DOHH2 (cell line): Measurements from ENCODE around the gene RASGRF1.

Experiments used
- EZH2phosphoT487 ChIP-seq: fragments of 200-600 bp; sonication (generic); IDR thresholded peaks from 2 replicates; pipeline ENCODE4 v1.6.1; 2017; ENCODE audit warnings: borderline replicate concordance, mild to moderate bottlenecking, antibody characterized with exemption, low read length, moderate library complexity, mixed read lengths
- TF ChIP-seq, protein P1 (sequence below): fragments of 200-600 bp; sonication (generic); IDR thresholded peaks from one replicate; pipeline ENCODE4 v1.5.1; 2014; ENCODE audit warnings: antibody characterized with exemption, mild to moderate bottlenecking, low read depth, low read length; ENCODE audit not compliant: poor library complexity, severe bottlenecking

DNA sequence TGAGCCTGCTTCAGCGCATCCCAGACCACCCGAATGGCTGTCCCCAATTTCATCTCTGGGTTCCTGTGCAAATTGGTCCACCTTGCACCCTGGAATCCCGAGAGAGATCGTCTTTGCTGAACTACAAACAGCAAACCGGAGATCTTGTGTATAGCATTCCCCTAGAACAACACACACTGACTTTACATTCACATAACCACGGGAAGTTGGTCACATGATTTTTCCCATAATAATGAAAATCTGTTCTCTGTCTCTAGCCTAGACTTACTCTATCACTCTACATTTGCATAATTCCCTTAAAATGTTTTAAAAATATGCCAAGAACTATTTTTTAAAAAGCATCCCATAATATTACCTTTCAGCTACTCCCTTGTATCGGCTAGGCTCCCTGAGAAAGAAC is 180.3 kb downstream of the RASGRF1 start:
- TF ChIP-seq EZH2phosphoT487: no peak
- TF ChIP-seq, protein P1, sequence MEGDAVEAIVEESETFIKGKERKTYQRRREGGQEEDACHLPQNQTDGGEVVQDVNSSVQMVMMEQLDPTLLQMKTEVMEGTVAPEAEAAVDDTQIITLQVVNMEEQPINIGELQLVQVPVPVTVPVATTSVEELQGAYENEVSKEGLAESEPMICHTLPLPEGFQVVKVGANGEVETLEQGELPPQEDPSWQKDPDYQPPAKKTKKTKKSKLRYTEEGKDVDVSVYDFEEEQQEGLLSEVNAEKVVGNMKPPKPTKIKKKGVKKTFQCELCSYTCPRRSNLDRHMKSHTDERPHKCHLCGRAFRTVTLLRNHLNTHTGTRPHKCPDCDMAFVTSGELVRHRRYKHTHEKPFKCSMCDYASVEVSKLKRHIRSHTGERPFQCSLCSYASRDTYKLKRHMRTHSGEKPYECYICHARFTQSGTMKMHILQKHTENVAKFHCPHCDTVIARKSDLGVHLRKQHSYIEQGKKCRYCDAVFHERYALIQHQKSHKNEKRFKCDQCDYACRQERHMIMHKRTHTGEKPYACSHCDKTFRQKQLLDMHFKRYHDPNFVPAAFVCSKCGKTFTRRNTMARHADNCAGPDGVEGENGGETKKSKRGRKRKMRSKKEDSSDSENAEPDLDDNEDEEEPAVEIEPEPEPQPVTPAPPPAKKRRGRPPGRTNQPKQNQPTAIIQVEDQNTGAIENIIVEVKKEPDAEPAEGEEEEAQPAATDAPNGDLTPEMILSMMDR: no peak
